Erythroblast (primary cell): ENCODE results near the gene NEDD4L.

Experiments
- DNase-seq, 2 experiments: peaks; one replicate each; lab custom pipeline; 2025; lab: John Stamatoyannopoulos, UW
- GATA1 ChIP-seq: IDR thresholded peaks from 2 replicates; pipeline ENCODE4 v1.6.1; 2011; ENCODE audit warnings: low read depth, mild to moderate bottlenecking, control low read depth, low read length, moderate library complexity
- POLR2A ChIP-seq: IDR thresholded peaks from 2 replicates; pipeline ENCODE4 v1.6.1; 2011; ENCODE audit warnings: mild to moderate bottlenecking, low read length

NEDD4L gene

DNA sequence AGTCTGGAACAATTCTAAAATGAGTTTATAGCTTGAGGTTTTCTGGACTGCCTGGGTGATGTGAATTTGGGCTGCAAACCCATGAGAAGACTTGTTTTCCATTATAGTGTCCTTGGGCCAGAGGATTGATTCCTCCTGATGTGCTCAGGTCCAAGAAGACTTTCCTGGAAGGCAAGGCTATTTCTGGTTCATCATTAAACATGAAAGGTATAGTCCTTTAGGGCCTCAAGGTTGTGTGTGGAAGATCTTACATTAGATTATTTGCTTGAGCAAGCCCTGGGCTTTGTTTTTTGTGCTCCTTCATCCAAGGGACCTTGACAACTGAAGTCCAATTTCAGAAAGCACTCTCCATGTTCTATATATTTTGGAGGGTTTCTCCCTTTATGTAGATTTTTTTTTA, 26.8 kb upstream of the NEDD4L start:
- TF ChIP-seq GATA1 (no peak), POLR2A (no peak)
- no peak for DNase-seq

DNA sequence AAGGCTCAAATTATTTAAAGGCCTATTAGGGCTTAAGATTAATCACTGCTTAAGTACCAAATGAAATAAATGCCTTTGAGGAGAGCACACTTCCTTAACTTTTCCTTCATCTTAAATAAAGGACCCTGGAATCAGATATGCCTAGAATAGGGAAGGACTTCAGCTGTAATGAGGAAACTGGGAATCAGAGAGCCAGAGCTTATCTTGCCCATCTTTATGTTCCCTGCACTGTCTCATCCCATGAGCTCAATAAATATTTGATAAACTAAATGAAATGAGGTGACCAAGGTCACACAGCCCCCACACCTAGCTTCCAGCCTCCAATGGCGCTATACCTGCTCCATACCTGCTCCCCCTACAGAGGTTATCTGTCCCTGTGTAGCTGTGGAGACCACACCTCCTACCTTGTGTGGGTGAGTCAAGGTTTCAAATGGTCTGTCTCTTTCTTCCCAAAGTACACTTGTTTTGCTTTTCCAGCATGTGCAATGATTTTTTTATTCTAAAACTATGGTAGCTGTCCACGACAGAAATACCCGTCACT, 23.4 kb upstream of the NEDD4L start:
- TF ChIP-seq GATA1 = no peak
- no peak for TF ChIP-seq POLR2A
- DNase-seq = no peak

DNA sequence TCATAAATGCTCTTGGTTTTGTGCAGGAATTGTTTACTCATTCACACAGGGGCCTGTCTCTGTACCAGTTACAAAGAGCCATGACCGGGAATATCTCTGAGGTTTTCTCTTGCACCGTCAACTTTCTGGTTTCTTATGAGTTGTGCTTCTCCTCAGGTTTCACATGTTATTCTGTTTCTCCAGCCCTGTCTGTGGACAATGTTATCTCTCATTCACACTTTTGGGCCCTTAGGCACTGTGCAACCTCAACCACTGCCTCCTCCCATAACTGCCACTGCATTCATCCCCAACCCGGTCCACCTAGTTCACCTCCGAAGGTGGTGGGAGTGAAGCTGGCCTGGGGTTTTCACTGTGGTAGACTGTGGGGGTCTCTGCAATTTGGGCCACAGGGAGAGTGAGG, 22.5 kb upstream of the NEDD4L start:
- DNase-seq = no peak
- TF ChIP-seq GATA1 (no peak), POLR2A (no peak)

DNA sequence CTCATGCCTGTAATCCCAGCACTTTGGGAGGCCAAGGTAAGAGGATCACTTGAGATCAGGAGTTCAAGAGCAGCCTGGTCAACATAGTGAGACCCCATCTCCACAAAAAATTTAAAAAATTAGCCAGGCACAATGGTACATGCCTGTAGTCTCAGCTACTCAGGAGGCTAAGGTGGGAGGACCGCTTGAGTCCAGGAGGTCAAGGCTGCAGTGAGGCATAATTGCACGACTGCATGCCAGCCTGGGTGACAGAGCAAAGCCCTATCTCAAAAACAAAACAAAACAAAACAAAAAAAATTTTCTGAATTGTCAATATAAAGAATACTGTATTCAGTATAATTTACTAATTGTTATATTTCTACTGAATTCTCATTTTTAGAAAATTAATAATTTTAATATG, 20.9 kb upstream of the NEDD4L start:
- TF ChIP-seq GATA1 (no peak), POLR2A (no peak)
- DNase-seq = no peak

DNA sequence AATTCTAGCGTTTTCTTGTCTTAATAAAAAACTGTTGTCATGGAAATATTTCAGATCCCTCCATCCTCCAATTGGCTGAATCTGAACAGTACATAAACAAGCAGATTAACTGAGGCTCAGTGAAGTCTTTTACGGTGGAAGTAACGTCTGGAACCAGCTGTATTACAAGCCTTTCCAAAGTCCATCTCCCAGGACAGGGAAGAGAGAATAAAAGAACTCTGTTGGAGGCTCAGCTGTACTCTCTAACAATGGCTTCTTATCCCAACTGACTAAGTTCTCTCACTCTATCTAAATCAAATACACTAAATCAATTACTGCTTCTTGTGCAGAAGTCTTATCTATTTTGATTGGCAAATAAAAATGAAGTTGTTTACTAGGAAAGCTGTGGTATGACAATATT, 19.9 kb upstream of the NEDD4L start:
- DNase-seq = no peak
- TF ChIP-seq GATA1 = no peak
- TF ChIP-seq POLR2A = no peak

DNA sequence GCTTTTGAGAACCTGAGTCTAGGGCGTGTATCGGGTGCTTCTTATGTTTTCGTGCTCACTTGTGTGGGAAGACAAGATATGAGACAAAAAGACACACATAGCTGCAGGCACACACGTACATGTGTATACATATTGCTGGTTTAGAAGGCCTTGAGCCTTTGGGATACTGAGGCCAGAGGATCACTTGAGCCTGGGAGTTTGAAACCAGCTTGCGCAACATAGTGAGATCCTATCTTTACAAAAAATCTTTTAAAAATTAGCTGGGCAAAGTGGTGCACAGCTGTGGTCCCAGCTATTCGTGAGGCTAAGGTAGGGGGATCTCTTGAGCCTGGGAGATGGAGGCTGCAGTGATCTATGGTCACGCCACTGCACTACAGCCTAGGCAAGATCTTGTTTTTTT, 18.8 kb upstream of the NEDD4L start:
- TF ChIP-seq POLR2A (no peak), GATA1 (no peak)
- no peak for DNase-seq

DNA sequence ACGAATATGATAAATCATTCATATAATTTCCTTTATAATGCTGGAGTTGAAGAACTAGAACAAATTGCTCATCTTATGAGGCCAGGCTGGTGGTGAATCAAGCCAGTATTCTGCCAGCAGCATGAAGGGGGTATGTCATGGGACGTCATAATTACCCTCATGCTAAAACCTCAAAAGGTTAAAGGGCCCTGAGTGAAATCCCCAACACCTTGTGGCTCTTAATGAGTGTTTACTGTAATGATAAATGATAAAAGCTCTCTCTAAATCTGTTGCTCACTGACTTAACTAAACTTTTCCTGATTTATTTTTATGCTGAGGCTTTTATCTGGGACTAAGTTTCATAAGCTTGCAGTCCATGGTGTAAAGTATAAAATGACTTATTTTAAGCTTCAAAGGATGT, 18.3 kb upstream of the NEDD4L start:
- no peak for TF ChIP-seq POLR2A
- TF ChIP-seq GATA1 = no peak
- no peak for DNase-seq

DNA sequence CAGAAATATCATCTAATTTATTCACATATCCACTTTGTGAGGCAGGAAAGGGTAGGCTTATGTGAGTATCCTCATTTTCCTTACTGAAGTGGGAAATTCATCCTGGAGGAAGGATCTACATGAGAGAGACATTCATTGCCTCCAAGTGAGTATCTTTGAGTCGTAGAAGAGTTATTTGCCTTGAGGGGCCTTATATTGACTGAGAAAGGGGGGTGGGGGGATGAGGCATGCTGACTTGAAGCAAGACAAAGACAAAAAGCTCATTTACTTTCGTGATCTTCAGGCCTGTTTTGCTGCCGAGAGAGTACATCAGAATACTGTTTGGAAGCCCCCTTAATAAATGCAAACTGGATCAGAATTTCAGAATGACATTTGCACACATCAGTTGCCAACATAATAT, 17.6 kb upstream of the NEDD4L start:
- no peak for DNase-seq
- TF ChIP-seq POLR2A (no peak), GATA1 (no peak)

DNA sequence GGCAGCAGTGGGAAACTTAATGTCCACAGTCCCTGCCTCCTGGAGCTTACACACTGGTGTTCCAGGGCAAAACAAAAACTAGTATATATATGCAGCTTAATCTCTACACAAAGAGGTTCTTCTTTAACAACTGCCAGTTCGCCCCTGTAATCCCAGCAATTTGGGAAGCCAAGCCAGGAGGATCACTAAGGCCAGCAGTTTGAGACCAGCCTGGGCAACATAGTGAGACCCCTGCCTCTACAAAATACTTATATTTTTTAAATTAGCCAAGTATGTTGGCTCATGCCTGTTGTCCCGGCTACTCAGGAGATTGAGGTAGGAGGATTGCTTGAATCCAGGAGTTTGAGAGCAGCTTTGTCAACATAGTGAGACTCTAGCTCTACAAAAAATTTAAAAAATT, 17.2 kb upstream of the NEDD4L start:
- TF ChIP-seq GATA1 (no peak), POLR2A (no peak)
- DNase-seq = no peak

DNA sequence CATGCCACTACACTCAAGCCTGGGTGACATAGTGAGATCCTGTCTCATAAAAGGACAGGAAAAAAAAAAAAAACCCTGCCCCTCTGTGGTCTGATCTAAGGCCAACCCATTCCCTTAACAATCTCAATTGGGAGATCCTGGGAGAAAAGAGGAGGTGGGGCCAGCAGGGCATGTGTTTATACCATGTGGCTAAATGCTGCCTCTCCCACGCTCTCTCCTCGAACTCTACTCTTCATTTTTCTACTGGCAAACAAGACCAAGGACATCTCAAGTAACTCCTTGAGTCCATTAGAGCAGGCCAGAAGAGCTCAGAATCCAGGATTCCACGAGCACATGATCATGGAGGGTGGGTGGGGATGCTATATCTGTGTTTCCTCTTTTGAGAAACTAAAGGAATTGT, 16.7 kb upstream of the NEDD4L start:
- no peak for DNase-seq
- TF ChIP-seq GATA1 (no peak), POLR2A (no peak)

DNA sequence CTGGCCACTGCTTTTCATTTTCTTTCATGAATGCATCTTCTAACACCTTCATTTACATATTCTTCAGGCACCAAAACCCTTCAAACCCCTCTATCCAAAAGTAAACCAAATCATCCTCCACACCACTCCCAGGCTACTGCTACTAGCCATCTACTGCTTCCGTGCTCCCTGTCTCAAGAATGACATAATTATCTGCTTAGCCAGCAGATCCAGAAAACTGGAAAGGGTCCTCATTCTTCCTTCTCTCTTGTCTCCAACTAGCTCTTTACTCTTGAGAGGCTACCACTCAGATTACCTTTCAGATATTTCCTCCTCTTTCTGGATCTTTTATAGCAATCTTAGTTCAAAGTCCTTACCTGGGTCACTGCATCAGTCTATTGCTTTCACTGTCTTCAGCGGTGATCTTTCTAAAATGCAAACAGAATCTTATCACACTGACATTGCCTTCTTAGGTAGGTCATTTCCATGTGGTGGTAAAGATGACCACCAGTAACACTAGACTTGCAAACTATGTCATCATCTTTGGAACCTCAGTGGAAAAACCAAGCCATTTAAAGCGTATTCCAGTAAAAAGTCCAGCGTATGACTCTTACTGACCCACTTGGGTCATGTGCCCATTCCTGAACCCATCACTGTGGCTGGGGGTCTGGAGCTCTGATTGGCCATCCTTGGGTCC, 15.8 kb upstream of the NEDD4L start:
- TF ChIP-seq POLR2A = no peak
- no peak for TF ChIP-seq GATA1
- peak in 1 of 2 experiments; percentile 27 for DNase-seq

DNA sequence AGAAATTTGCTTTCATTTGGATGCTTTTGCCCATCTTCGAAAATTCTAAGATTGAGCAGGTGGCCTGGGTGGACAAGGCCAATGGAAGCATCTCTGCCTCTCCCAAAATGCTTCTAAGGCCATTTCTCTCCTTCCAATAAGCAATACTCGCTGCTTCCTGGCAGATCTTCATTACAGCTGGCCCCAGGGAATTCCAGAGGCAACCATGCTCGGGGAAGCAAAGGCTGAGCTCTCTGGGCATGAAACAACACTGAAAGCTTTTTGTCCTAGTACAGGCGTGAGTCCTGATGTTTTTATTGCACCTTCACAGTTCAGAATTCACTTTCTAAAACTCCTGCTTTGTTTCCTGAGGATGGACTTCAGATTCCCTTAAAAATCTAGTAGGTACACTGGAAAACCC, 11.8 kb upstream of the NEDD4L start:
- TF ChIP-seq POLR2A (no peak), GATA1 (no peak)
- DNase-seq = no peak

DNA sequence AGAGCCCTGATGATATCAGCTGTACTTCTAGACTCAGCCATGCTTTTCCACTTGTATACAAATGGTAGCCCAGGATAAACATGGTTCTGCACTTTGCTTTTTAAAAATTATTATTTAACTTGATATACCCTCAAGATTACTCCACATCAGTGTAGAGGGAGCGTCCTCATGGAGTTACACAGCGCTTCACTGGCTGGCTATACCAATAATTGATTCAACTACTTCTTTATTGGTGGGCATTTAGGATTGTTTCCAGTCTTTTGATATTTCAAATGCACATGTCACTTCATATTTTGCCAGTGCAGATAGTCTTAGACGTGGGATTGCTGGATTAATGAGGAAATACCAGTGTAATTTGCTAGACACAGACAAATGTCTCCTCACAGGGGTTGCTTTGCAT, 10.8 kb upstream of the NEDD4L start:
- DNase-seq = no peak
- TF ChIP-seq GATA1 (no peak), POLR2A (no peak)

DNA sequence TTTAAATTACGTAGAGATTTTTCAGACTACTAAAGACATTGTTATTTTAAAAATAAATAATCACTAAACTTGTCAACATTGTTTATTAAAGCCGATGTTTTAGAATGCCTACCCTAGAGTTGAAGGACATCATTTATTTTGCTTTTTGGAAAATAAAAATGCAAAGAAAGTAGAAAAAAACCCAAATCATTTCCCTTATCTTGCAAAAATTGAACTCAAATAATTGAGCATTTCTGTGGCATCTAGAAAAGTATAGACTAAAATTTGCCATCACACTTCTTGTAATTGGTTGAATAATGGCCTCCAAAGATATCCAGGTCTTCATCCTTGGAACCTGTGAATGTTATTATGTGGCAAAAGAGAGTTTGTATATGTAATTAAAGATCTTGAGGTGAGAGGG, 9.7 kb upstream of the NEDD4L start:
- DNase-seq = no peak
- no peak for TF ChIP-seq GATA1
- no peak for TF ChIP-seq POLR2A

DNA sequence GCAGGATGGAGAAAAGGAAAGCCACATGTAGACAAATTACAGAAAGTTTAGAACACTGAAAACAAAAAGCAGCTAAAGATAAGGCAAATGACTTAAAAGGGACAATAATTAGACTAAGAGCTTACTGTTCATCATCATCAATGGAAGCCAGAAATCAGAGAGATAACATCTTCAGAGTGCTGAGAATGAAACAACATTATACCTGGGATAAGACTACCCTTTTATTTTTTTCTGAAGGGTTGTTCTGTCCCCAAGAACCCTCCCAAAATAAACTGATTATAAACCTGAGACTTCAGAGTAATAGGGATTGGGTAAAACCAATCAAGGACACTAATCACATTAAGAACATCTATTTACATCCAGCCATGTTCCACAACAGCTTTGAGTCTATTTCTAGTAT, 6.9 kb upstream of the NEDD4L start:
- TF ChIP-seq GATA1 (no peak), POLR2A (no peak)
- no peak for DNase-seq

DNA sequence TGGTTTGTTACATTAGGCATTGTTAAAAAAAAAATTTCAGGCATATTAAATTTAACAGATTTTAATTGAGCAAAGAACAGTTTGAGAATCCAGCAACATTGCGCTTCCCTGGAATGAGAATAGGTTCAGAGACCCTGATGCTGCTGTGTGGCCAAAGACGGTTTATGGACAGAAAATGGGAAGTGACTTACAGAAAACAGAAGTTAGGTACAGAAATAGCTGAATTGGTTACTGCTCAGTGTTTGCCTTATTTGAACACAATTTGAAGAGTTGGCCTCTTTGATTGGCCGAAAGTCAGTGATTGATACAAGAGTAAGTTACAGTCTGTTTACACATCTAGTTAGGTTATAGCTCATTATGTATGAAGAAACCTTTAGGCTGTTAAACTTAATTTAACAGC, 6.0 kb upstream of the NEDD4L start:
- TF ChIP-seq GATA1 = no peak
- no peak for TF ChIP-seq POLR2A
- no peak for DNase-seq
